Stromal cell of bone marrow (primary cell): ENCODE data around the gene CCDC186.
A peak's percentile ranks its signal among the peaks of the same experiment; 100 is the strongest.
"Not testable (repeated sequence)": the region's sequence is repeated elsewhere in the genome, so short reads cannot be mapped to it uniquely, and the experiment has no call there.

Experiments used
- DNase-seq: peaks from one replicate; pipeline ENCODE4 v3.0.0-alpha.2; 2012; ENCODE audit warnings: low read depth

Gene CCDC186

GRCh38 chr10:114173603-114173920 lies 441 bp downstream of the CCDC186 start:
- DNase-seq: no peak

GRCh38 chr10:114172776-114173602 lies 1.0 kb downstream of the CCDC186 start:
- DNase-seq: no peak

- DNase-seq: no peak
Measured at GRCh38 chr10:114172216-114172615, 1.8 kb downstream of the CCDC186 start.

GRCh38 chr10:114168450-114169009 lies 5.5 kb downstream of the CCDC186 start:
- DNase-seq: no peak

GRCh38 chr10:114167985-114168384 lies 6.0 kb downstream of the CCDC186 start:
- DNase-seq: no peak

DNA sequence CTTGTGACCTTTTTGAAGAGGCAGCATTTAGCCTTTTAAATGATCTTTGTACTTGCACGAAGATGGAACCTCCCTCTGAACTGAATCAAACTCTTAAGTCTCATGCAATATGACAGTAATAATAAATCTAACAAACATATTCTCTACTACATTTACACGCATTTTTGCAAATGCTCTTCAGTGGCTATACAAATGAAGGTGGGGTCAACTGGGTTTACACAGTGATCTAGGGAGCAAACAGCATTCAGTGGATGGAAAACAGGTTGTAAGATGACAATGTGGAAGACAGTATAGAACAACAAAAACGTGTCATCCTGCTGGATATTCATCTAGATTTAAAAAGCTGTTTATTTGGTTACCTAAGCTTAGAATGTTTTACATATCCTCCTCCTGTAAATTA lies 7.5 kb downstream of the CCDC186 start:
- DNase-seq: no peak

- no peak for DNase-seq
Measured at GRCh38 chr10:114166043-114166442, 8.0 kb downstream of the CCDC186 start.

DNA sequence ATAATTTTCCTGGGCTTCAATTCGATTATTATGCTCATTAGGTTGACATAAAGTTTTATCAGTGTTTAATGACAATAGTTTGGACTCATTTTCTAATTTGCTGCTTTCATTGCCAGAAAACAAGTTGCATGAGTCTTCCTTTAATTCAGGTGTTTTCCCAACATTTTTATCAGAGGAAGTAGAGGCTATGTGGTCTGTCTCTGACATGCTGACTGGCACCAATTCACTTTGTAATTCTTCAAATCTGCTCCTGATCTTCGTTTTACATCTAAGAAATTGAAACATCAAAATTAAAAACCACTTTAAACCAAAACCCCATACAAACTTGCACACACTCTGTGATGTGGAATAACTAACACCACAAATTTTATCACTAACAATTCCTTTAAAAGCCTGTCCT lies 10.9 kb downstream of the CCDC186 start:
- no peak for DNase-seq

- no peak for DNase-seq
Measured at GRCh38 chr10:114157912-114158311, 16.1 kb downstream of the CCDC186 start.

DNA sequence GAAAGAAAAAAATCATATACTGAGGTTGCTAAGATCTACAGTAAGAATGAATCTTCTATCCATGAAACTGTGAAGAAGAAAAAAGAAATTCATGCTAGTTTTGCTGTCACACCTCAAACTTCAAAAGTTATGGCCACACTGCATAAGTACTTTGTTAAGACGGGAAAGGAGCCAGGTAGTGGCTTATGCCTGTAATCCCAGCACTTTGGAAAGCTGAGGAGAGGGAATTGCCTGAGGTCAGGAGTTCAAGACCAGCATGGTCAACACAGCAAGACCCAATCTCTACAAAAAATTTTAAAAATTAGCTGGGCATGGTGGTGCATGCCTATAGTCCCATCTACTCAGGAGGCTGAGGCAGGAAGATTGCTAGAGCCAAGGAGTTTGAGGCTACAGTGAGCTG lies 22.1 kb downstream of the CCDC186 start:
- no peak for DNase-seq

DNA sequence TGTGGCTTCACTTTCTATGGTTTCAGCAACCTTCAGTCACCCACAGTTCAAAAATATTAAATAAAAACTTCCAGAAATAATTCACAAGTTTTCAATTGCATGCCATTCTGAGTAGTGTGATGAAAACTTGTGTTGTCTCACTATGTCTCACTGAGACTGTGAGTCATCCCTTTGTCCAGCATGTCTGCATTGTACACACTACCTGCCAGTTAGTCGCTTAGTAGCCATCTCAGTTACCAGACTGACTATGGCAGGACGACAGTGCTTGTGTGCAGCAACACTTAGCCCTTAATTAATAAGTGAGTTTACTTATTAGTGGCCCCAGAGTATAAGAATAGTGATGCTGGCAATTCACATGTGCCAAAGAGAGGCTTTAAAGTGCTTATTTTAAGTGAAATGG lies 22.5 kb downstream of the CCDC186 start:
- DNase-seq: peak; percentile 64

GRCh38 chr10:114149476-114149875 lies 24.5 kb downstream of the CCDC186 start:
- DNase-seq: not testable (repeated sequence)

GRCh38 chr10:114143160-114143559 lies 30.8 kb downstream of the CCDC186 start:
- DNase-seq: no peak

DNA sequence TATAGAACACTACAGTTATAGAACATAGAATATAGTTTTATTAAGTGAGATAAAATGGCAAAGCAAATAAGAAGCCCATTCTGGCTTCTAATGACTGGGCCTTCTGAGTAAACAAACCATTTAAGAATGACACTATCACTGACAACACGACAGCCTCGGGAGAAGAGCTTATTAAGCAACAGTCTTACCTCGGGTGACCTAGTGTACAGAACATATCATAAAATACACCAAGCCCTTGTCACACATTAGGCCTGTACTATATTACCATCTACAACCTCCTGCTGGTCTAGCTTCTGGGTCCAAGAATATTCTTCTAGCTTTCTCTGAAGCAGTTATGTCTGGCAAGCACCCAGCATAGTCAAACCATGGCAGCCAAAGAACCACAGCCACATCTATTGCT lies 32.0 kb downstream of the CCDC186 start:
- DNase-seq: no peak

DNA sequence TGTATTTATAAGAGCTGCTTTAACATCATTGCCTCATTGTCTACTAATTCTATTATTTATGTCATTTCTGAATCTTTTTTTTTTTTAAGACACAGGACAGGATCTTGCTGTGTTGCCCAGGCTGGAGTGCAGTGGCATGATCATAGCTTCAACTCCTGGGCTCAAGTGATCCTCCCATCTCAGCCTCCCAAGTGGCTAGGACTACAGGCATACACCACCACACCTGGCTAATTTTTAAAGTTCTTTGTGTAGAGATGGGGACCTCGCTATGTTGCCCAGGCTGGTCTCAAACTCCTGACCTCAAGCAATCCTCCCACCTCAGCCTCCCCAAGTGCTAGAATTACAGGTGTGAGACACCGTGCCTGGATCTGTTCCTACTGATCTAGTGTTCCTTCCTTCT lies 33.2 kb downstream of the CCDC186 start:
- DNase-seq: not testable (repeated sequence)

- no peak for DNase-seq
Measured at GRCh38 chr10:114140036-114140435, 34.0 kb downstream of the CCDC186 start.

DNA sequence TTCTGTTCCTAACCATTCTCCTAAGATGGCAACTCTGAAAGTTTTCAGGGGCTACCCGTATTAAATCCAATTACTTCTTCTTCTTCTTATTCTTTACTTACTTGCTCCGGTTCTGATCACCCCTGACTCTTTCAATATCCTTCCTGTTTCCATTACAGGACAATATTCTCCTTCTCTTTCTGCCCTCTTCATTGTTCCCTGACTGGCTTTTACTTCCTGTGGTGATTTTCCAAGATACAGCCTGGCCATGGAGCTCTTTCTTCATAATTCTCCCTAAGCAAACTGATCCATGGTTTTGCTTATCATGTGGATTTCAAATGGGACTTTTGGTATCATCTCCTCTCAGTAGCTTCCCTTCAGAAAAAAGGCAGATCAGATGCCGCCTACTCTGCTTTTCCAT lies 35.4 kb downstream of the CCDC186 start:
- no peak for DNase-seq

GRCh38 chr10:114135476-114135875 lies 38.5 kb downstream of the CCDC186 start:
- DNase-seq: no peak

DNA sequence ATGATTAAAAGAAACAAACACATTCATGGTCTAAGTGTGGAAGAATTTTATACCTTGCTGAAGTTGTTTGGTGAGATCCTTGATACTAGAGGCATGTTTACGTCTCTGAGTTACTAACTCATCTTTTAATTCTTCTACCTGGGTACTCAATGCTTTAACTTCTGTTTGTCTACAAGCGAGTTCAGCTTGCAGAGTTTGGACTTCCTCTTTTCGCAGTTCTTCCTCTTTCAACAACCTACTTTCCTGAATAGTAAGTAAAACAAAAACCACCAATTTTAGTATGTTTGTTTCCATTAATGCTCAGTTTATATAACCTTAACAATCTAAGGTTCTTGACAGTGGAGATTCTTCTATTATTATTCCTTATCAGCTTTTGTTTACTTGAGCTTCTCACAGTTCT lies 42.9 kb downstream of the CCDC186 start:
- no peak for DNase-seq

DNA sequence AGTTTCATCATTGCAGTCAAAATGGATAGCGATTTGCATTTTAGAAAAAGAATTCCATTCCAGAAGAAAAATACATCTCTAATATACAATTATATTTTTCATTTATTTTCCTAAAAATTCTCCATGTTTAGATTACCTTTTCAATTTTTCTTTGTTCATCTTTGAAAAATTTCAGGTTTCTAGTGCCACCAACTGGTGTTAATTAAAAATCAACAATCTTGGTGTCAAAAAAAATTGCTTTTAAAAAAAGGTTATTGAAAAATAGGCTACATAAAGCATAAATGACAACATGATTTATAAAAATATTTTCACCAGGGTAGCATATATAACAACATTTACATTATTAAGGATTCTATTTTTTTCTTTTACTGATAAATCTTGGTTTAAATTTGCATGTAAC lies 53.0 kb downstream of the CCDC186 start:
- no peak for DNase-seq

DNA sequence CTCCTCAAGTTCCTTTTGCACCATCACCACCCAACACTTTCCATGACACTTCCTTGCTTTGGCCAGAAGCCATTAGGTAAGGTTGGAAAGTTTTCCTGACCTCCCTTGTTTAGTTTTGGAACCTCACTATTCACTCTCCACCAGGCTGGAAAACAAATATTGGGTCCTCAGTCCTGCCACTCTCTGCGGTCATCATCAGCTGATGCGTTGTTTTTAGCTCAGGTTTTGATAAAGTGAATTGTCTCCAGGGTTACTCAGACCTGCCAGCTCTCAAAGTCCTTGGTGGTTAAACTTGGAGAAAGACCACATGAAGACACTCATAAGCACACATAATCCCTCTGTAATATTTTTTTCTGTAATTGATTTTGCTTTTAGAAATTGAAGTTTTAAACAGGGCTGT lies 55.5 kb downstream of the CCDC186 start:
- DNase-seq: no peak

GRCh38 chr10:114117728-114118127 lies 56.3 kb downstream of the CCDC186 start:
- no peak for DNase-seq

- no peak for DNase-seq
Measured at GRCh38 chr10:114115661-114116445, 58.1 kb downstream of the CCDC186 start.
